IPS-NIHi11 (cell line): ENCODE data around the gene SMPD1.
A peak's percentile ranks its signal among the peaks of the same experiment; 100 is the strongest.

Experiments used
- DNase-seq: peaks from one replicate; pipeline ENCODE4 v3.0.0; 2012; ENCODE audit warnings: mixed read lengths, low spot score

Gene SMPD1

GRCh38 chr11:6389905-6390717, at the start of gene SMPD1:
Gene SMPD1 (plus strand): TSS chr11:6390474. CDS start chr11:6390599, 125 bp downstream.
- DNase-seq: peak; percentile 95

GRCh38 chr11:6345366-6345765, 44.9 kb upstream of the SMPD1 start:
- no peak for DNase-seq

DNA sequence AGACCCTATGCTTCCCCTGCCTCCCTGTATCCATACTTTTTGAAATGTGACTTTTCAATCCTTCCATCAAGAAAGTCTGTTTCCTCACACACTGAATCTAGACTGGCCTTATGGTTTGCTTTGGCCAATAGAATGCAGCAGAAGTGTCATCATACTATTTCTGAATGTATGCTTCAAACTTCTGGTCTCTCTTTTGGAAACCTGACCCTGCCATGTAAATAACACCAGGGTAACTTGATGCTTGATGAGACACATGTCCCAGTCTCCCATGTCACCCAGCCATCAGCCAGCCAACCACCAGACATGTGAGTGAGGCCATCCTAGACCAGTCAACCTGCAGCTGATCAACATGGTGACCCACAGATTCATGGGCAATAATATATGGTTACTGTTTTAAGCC, 40.2 kb upstream of the SMPD1 start:
- no peak for DNase-seq

DNA sequence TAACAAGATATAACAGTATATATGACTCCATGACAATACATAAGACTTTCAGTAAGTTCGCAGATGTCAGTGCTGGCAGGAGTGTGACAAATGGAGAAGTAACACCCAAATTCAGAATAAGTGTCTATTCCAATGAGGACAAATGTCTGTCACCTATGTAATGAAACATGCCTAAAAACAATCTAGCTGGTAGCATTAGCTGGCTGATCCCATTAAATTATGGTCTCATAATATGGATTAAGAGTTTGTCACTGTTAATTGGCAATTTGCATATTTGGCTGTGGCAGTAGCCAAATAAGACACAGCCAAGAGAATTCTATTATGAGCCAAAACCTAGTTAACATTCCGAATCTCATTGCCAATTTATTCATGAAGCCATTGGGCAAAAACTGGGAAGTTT, 39.8 kb upstream of the SMPD1 start:
- no peak for DNase-seq

- no peak for DNase-seq
These were observed 38.4 kb upstream of the SMPD1 start for GRCh38 chr11:6351782-6352382.

DNA sequence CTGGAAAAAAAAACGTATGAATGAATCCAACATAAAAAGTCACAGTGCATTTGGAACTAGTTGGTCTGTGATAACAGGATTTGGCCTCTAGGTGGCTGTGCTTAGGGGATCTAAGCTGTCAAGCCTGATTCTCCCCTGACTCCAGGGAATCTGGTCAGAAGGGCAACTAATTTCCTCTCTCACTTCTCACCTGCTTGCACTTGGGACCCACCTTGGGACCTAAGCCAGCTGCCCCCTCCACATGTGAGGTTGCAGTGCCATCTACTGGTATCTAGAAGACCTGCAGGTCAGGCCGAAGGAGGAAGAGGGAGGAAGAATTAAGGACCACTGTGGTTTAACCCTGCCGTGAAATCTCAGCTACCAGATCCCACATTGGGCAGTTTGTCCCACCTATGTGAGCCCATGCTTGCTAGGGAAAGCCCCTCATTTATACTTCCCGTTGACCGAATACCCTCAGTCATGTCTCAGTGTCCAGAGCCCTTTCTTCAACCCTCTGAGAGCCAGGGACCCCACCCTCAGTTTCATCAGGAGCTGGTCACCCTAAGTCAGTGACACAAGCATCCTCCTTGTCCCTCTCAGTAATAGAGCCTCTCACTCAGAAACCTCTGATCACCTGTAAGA, 36.8 kb upstream of the SMPD1 start:
- DNase-seq: peak; percentile 87

DNA sequence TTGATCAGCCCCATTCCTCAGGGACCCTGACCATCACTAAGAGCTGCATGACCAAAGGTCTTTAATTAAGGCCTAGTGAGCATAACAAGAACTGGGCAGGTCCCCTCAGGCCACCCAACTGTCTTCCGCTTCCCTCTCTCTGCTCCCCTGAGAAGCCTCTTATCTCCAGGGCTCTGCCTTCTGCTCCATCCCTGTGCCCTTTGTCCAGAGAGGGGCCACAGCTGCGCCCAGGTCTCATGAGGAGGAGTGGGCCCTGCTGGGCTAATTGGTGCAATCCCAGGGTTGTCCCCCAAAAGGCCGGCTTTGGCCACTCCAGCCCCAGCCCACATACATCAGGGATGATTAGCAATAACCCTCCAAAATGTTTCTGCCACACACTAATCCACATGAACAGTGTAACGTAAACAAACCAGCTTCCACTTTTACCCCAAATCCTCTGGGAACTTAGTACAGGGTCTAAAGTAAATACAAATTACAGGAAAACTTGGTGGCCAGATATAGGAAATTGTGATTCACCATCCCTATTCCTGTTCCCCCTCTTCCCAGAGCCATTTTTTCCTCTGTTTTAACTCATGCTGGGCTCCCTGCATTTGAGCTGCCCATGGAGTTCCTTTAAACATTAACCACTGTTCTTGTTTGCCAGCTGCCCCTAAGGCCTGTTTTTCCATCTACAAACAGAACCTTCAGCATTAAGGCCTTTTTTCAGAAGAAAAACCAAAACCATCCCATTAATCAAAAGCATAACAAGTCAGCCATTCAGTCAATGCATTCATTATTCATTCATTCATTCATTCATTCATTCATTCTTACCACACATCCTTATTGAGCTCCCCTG, 35.4 kb upstream of the SMPD1 start:
- DNase-seq: no peak

- DNase-seq: no peak
These were observed 33.7 kb upstream of the SMPD1 start for GRCh38 chr11:6356503-6357055.

DNA sequence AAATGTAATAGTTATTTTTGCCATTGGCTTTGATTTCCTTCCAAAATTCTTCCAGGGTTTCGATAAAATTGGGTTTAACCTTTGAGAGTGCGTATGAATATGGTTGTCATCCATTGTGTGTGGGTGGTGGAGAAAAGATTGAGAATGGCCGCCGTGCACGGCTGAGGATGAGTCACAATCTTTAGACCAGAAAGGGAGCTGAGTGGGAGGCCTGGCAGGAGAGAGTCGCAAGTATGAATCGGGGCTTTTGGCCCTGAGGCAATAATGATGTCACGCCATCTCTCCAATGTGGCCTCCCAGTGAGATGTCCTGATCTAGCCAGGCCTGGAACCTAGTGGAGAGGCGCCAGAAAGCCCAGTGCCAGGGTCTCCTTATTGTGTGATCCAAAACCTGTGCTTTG, 33.1 kb upstream of the SMPD1 start:
- no peak for DNase-seq

DNA sequence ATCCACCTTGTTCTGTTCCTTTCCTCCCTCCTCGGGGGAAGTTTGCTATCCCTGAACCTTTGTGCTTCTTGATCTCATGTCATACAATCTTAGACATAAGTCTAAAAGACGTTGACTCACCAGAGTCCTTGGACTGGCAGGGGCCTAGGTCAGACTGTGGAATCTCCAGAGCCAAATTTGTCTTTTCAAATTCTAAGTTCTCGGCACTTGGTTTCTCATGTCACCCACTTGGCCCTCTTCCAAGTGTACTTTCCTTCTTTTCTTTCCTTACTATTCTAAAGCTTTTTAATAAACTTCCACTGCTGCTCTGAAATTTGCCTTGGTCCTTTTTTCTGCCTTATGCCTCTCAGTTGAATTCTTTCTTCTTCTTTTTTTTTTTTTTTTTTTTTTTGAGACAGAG, 30.1 kb upstream of the SMPD1 start:
- no peak for DNase-seq

DNA sequence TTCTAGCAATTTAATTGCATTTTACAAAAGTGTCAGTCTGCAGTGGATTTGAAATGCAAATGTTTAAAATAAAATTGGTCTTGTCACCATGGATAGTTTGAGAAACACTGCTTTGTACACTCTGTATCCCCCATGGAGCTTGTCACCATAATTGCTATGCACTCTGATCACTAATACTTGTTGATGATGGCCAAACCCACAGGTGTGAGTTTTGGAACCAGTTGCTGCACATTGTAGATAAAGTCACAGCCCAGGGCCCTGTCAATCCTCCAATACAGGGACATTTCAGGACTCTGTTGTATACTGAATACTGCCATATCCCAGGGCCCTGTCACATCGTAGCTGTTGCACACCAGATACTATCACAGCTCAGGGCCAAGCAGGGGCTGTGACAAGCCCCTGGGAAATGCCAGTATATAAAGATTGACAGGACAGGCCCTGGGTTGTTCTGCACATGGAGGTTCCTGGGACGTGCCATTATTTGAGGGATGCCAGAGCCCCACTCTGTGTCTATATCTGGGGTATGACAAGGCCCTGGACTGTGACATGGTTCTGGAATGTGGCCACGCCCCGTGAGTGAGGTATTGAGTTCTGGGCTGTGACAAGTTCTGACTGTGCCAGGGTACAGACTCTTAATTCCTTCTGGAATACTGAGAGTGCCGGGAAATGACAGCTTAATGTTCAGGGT, 27.9 kb upstream of the SMPD1 start:
- no peak for DNase-seq

- DNase-seq: peak; percentile 87
These were observed 27.2 kb upstream of the SMPD1 start for GRCh38 chr11:6362873-6363678.

DNA sequence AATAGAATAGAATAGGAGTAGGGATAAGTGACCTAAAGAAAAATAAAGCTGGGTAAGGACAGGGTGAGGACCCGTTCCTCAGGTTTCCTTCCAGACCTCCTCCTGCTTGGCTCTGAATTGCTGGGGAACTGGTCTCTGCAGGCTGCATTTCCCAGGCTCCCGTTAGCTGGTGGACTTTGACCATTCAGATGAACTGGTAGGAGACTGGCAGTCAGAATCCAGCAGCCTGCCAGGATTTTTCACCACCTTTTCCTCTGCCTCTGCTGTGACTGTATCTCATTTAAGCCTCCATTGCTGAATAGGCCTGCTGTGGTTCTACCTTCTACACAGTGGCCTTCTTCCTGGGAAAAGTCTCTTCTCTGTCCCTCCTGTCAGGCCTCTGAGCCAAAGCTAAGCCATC, 24.6 kb upstream of the SMPD1 start:
- no peak for DNase-seq

GRCh38 chr11:6371825-6372224, 18.4 kb upstream of the SMPD1 start:
- peak; percentile 35 for DNase-seq

DNA sequence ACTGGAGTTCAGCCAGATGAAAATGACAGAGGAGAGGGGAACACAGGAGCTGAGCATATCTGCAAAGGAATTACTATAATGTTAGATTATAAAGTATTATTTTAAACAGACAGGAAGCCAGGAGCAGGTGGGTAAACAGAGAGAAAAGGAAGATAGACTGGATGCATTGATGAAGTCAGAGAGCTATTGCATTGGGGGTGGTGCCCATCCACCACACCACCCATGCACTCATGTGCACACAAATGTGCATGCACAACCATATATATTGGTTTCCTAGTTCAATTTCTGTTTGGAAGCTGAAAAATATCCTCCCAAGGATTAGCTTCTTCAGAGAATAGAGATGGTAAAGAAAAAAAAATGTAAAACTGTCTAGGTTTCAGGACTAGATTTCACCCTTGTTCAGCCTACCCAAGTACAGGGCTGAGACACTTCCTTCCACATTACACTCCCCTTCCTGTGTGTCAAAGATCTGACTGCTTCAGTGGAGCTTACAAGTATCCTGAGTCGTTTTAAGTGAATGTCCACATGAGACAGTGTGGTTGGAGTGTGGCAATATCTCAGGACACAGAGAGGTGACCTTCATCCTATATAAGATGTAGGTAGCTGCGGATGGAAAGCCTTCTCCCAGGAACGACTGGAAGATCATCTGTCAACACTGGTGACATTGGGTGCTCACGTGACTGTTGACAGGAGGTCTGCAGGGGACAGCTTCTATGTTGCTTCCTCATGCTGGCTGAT, 12.2 kb upstream of the SMPD1 start:
- DNase-seq: no peak

DNA sequence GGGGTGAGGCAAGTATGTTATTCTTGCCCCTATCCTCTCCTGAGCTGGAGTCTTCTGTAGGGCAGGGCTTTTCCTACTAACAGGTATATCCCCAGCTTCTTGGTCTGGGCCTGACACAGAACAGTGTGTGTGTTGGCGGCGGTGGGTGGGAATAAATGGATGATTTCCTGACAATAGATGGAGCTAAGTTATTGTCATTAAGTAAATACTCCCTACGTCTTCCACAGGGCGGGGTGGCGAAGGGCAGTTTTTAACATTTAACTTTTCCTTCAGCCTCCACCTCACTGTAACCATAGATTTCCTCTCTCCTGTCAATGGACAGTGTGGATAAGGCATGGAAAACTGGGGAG, 11.7 kb upstream of the SMPD1 start:
- DNase-seq: no peak

DNA sequence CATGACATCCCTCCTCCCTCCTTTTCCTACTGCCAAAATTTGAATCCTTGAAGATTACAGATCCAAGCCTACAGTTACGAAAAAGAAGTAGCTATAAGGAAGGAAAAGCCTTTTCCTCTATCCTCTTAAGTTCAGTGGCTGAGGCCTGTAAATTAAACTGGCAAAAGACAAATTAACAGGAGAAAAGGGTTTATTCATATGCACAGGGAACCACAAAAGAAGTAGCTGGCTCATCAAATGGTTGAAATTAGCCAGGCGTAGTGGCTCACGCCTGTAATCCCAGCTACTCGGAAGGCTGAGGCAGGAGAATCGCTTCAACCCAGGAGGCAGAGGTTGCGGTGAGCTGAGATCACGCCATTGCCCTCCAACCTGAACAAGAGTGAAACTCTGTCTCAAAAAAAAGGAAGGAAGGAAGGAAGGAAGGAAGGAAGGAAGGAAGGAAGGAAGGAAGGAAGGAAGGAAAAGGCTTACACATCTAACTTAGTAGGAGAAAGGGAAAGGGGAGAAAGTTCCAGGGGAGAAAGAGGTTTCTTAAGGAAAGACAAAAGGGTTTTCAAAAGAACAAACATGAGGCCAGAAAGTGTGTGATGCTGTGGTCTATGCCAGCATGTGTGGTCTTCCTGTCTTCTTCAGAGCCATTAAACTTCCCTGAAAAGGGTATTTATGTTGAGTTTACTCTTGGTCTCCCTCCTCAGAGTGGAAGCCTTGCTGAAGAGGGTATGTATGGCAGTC, 5.1 kb upstream of the SMPD1 start:
- DNase-seq: no peak

DNA sequence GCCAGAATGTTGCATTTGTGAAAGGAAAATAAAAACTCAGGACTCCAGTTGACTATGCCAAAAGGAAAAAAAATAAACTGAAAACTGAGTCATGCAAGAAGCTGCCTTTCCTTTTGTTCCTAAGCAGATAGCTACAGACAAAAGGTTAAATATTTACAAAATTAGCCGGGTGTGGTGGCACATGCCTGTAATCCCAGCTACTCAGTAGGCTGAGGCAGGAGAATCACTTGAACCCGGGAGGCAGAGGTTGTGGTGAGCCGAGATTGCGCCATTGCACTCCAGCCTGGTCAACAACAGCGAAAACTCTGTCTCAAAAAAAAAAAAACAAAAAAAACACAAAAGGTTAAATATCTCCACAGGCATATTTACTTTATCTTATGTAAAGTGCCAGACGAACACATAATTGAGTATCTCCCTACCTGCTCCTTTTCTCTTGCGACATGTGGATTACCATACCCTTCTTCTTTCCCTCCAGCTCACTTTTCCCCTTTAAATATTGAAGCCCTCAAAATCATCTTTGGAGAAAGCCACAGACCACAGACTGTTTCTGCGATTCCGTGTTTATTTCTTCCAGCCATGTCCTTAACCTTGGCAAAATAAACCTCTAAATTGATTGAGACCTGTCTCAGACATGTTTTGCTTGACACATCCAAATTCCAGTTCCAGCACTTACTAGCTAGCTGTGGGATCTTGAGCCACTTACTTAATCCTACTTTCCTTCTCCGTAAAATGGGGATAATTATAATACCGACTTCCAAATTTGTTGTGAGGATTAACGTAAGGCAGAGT, 2.3 kb upstream of the SMPD1 start:
- DNase-seq: no peak

DNA sequence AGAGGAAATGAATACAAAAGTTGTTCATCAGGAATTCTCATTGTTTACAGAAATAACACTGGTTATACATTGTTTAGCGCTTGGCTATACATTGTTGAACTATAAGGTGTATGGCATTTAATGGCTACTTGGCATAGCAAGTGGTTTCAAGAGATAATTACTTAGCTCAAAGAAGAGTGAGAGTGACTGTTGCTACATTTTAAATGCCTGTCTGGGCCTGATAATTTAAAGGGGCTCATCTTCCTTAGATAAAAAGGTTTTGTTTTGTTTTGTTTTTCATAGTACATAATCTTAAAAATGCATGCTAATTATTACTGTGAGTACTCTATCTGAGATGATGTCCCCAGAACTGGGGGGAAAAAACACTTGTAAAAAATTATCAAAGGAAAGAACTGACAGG, 1.5 kb upstream of the SMPD1 start:
- DNase-seq: no peak
